ENCODE measurements around the gene SYMPK.
A peak's percentile ranks its signal among the peaks of the same experiment; 100 is the strongest.

The SYMPK gene

GRCh38 chr19:45866400-45867176, 3.6 kb upstream of the SYMPK start:
- no peak for DNase-seq (ENCODE audit: low spot score)

DNA sequence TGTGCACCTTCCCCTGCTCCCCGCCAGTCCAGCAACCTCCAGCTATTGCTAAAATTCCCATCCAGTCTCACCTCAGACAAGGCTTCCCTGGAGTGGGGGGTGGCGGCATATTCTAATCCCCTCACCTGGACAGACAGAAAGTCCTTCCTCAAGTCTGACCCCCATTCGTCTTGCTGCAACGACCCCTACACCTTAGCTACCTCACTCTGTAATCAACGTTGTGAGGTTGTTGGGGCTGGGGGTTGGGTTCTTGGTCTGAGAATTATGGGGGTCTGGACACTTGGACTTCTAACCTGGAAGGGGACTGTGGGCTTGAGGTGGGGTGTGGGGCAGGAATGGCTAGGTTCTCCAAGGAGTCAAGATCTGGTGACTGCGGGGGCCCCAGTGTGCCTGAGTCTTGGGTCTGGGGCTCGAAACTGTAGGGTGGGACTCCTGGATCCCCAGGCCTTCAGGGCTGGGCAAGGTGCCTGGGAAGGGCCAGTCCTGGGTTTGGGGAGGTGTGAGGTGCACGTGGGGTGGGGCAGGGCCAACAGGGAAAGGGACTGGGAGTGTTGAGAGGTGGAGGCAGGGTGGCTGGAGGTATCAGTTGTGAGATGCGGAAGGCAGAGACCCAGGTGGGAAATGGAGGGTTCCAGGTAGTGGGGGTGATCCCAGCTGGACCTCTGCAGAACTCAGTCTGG, 2.5 kb upstream of the SYMPK start:
- no peak for DNase-seq (ENCODE audit: low spot score)

GRCh38 chr19:45864629-45865082, 1.7 kb upstream of the SYMPK start:
- no peak for DNase-seq (ENCODE audit: low spot score)

DNA sequence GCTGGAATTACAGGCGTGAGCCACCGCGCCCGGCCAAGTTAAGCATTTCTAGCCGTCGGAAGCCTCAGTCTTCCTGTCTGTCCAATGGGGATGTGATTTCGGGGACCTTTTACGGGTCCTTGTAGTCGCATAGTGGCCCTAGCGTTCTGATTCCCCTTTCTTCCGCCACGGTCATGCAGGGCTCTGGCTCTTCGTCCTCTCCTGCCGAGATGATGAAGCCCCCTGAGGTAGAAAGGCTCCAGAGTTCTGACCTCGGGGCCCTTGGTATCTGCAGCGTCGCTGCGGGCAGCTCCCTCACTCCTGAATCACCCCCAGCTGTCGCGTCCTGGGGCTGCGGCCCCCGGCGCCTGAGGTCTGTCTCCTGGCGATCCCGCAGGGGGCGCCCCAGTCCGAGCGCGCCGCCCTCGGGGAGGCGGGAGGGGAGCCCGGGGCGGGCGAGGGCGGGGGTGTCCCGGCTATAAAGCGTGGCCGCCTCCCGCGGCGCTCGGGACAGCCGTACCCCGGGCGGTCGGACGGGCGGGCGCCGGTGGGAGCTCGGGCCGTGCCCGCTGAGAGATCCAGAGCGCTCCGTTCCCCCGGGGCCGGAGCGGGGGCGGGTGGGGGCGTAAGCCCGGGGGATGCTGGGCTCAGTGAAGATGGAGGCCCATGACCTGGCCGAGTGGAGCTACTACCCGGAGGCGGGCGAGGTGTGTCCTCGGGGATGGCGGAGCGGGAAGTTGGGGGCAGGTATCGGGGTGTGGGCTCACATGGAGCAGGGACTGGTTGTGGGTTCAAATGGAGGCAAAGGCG, 1.1 kb upstream of the SYMPK start, which contains the start of gene FOXA3:
TSS of gene FOXA3 (plus strand) at position 487 of the 789 bp plus-strand sequence. CDS start at position 618, 131 bp downstream.
- peak; percentile 89 for DNase-seq (ENCODE audit: low spot score)

DNA sequence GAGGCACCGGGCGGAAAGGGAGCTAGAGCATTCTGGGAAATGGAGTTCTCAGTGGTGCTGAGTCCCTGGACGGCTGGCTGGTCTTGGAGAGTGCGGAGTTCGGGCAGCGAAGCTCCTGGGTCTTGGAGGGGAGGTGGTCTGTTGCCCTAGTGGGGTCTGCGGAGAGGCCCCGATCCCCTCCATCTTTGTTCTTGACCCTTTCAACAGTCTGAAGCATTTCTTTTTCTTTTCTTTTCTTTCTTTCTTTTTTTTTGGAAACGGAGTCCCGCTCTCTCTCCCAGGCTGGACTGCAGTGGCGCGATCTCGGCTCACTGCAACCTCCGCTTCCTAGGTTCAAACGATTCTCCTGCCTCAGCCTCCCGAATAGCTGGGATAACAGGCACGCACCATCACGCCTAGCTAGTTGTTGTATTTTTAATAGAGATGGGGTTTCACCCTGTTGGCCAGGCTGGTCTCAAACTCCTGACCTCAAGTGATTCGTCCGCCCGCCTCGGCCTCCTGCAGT, 440 bp upstream of the SYMPK start:
- DNase-seq (ENCODE audit: low spot score) = no peak

- DNase-seq (ENCODE audit: low spot score) = no peak
Observed at GRCh38 chr19:45862271-45862563, 730 bp downstream of the SYMPK start.

- DNase-seq (ENCODE audit: low spot score) = no peak
Observed at GRCh38 chr19:45860359-45861259, 2.3 kb downstream of the SYMPK start.

DNA sequence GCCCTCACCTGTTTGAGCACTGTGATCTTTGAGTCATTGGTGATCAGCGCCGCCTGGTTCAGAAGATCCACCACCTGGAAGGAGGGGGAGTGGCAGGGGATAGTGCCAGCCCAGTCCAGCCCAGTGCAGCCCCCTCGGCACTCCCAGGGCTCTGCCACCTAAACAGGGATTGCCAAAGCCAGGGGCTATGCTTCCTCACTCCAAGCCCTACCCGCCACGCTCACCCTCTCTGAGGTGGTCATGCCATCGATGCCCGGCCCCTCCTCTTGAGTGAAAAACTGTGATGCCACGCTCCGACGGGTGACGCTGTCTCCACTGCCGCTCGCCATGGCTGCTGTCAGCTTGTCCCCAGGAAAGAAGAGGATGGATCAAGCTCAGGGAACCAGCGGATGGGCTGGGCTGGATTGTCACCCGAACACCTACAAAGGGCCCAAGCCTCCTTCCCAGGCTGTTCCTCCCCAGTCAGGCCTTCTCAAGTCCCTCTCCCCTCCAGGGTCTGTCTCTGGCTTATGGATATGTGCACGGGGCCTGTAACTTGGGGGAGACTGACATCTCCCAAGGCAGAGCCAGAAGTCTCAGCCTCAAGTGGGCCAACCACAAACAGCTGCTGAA, 8.7 kb downstream of the SYMPK start:
- DNase-seq (ENCODE audit: low spot score) = no peak

DNA sequence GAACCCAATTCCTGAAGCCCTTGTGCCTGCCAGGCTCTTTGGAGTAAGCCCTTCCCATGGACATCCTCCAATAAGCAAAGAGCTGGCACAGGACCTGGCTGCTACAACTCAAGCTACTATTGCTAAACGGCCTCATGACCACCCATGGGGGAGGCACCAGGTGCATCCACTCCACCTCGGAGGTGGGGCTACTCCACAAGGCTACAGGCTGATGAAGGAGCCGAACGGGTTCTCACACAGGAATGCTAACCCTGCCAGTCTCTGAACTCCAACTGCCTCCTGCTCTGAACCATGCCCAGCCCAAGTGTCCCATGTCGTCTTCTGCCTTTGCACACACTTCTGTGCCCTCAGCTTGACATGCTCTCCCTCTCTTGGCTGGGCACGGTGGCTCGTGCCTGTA, 10.0 kb downstream of the SYMPK start:
- DNase-seq (ENCODE audit: low spot score) = no peak

DNA sequence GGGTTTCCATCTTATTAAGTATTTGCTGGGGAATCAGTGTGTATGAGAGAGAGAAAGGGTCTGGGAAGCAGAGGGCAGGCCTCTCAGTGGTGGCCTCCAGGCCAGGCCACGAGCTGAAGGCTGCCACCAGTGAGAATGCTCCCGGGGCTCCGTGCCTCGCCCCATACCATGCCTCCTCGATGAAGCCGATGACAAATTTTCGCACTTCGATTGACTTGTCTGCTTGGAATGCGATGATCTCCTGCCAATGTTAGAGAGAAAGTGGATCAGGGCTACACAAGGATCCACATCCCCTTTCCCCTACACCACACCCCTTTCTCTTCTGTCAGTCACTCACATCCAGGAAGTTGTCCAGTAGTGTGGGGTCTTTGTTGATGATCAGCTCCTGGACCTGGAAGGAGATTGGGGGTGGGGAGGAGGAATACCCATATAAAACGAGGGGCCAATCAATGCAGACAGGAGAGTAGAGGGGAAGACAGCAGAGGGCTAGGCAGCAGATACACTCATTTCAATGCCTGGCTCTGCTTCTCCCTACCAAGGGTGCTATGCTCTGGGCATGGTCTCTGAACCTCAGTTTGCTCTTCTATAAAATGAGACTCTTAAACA, 10.7 kb downstream of the SYMPK start:
- no peak for DNase-seq (ENCODE audit: low spot score)

DNA sequence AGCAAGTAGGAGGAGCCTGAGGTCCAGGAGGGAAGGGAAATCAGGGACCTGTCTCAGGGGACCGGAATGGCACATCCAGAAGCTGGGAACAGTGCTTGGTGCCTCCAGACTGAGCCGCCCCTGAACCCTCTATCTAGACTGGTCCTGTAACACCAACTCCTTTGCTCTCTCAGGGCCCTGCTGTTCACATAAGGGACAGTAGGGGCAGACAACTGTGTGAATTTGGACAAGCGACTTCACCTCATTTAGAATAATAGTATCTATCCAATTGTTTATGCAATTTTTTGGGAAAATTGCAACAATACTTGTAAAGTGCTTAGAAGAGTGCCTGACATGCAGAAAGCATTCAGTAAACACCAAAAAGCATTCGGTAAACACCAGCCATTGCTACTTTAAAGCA, 14.0 kb downstream of the SYMPK start:
- DNase-seq (ENCODE audit: low spot score) = peak; percentile 33

GRCh38 chr19:45847663-45848062, 15.3 kb downstream of the SYMPK start:
- DNase-seq (ENCODE audit: low spot score) = no peak

DNA sequence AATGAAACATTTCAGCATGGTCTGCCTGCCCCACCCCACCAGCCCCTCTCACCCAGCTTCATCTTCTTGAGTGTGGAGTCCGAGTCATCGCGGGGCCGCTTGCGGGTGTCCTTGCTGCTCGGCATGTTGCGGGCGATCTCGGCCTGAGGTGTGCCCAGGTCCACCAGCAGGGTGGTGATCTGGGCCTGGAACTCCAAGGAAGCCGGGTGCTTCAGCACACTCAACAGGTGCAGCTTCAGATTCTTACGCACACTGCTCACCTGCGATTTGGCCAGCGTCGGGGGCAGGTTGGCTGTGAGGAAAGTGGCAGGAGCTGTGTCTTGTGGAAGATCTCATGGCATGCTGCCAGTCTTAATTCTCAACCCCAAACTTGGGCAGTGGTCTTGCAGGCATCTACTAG, 20.7 kb downstream of the SYMPK start:
- DNase-seq (ENCODE audit: low spot score) = peak; percentile 34

- DNase-seq (ENCODE audit: low spot score) = no peak
Observed at GRCh38 chr19:45834970-45835369, 28.0 kb downstream of the SYMPK start.

- no peak for DNase-seq (ENCODE audit: low spot score)
Observed at GRCh38 chr19:45828945-45829344, 34.0 kb downstream of the SYMPK start.

- no peak for DNase-seq (ENCODE audit: low spot score)
Observed at GRCh38 chr19:45828523-45828922, 34.4 kb downstream of the SYMPK start.

GRCh38 chr19:45827459-45828093, 35.4 kb downstream of the SYMPK start:
- no peak for DNase-seq (ENCODE audit: low spot score)

GRCh38 chr19:45826934-45827333, 36.0 kb downstream of the SYMPK start:
- DNase-seq (ENCODE audit: low spot score) = no peak

DNA sequence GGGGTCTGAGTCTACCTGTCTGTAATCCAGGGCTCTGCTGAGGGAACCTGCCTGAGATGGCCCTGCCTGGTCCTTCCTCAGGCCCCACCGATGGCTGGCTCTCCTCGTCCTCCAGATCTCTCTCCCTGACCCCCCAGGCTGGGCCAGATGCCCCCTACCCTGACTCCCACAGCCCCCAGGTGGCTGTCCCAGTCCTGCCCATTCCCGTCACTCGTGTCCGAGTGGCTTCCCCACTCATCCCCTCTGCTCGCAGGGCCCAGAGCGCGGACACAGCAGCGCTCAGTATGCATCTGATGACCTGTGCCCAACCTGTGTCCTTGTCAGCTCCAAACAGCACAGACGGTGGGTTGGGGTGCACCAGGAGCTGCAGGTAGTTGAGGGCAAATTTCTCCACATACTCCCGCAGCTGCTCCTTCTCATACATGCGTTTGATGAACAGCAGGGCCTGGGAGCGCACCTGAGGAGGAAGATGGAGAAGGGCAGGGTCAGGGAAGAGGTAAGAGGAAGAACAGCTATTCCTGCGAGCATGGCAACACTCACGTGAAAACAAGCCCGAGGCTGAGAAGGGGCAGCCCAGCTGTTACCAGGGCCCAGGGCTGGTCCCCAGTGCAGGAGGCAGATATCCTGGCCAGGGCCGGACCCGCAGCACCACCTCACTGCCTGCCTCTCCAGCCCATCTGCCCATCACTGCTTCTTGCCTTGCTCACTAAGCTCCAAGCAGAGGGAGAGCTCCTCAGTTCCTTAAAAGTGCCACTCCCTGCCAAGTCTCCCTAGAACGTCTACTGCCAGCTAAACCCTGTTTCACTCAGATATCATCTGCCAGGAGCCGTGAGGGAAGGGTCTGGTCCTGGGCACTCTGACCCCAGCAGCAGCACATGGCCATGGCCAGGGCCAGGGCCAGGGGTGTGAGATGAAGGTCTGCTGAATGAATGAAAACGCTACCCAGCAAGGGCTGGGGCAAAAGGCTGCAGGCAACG, 36.7 kb downstream of the SYMPK start:
- no peak for DNase-seq (ENCODE audit: low spot score)
